Thoracic aorta (tissue), 2 donors: ENCODE data around the gene BACE1. TPM values are rescaled to one million over a fixed set of nuclear protein-coding genes. Genes with fewer than 3 reads are reported as not detected.
A peak's percentile ranks its signal among the peaks of the same experiment; 100 is the strongest.
"Not testable (repeated sequence)": the region's sequence is repeated elsewhere in the genome, so short reads cannot be mapped to it uniquely, and the experiment has no call there.

Experiments
- ATAC-seq: fragments of 150-250 bp; one replicate; pipeline ENCODE4 v1.8.0; 2017; ENCODE audit warnings: low read depth; ENCODE audit not compliant: insufficient number of reproducible peaks, low FRiP score
- DNase-seq: peaks from one replicate; pipeline ENCODE4 v3.0.0-alpha.2; 2020; ENCODE audit warnings: low spot score
- H3K27ac ChIP-seq, 2 donors: fragments of 200-600 bp; sonication (generic); 1 replicate in 1 of 2; 2 replicates in 1 of 2; pipeline ENCODE4 v1.5.1; 2016; ENCODE audit warnings: mild to moderate bottlenecking in 2 of 2, moderate library complexity in 2 of 2
- H3K27me3 ChIP-seq: fragments of 200-600 bp; sonication (generic); replicated peaks from 2 replicates; pipeline ENCODE4 v1.6.0; 2016; ENCODE audit warnings: mild to moderate bottlenecking; ENCODE audit not compliant: insufficient read depth
- H3K36me3 ChIP-seq: fragments of 200-600 bp; sonication (generic); one replicate; pipeline ENCODE4 v1.5.1; 2016
- H3K4me1 ChIP-seq, 2 donors: fragments of 200-600 bp; sonication (generic); 1 replicate in 1 of 2; 2 replicates in 1 of 2; pipeline versions ENCODE4 v1.5.1 to v1.6.0; 2016; ENCODE audit warnings: low read depth in 2 of 2, mild to moderate bottlenecking in 1 of 2; ENCODE audit not compliant: control insufficient read depth in 1 of 2
- H3K4me3 ChIP-seq: fragments of 200-600 bp; sonication (generic); 2 replicates; pipeline ENCODE4 v1.5.1; 2016; ENCODE audit warnings: mild to moderate bottlenecking
- H3K9me3 ChIP-seq: fragments of 200-600 bp; sonication (generic); 2 replicates; pipeline ENCODE4 v1.5.1; 2016
- total RNA-seq, 2 donors: library from RNA; depleted of rRNA; stranded (reverse); fragments of >200 nt; gene quantifications; one replicate each; pipeline versions ENCODE4 v1.1.0 to v1.2.3, GENCODE V29; 2016
- TF ChIP-seq, protein P1 (sequence below): fragments of 200-600 bp; sonication (generic); IDR thresholded peaks from one replicate; pipeline ENCODE4 v1.5.1; 2019; ENCODE audit warnings: antibody characterized with exemption

BACE1 gene
- total RNA-seq, 2 donors from 2014 or later: 37.2 to 67.3 TPM

DNA sequence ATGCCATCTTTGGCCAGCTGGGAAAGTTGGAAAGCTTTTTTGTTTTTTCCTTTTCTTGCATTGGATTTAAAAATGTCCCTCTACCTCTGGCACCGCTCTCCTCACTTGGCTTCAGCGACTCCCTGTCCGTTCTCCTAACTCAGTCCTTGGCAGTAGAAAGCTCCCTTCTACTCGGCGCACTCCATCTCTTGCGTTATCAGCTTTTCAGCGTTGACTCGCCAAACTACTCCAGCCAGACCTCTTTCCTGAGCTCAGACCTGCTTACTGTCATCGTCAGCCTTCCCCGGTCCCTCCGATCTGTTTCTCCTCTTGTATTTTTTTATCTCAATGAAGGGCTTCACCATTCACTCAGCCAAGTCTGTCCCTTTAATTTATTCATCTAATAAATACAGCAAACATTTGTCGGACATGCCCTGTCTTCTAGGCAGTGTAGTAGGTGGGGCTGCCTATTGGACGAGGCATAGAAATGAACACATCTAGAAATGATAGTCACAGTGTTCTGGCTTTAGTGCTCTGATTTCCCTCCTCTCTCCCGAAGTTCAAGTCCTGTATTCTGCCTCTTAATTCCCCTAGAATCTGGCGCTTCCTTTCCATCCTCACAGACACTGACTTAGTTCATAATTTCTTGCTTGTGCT, 12.4 kb upstream of the BACE1 start:
- Histone ChIP-seq H3K9me3 (no peaks in the 10 kb centered on the region), H3K27ac (peak overlapping the region; percentile 84 to 86), H3K27me3 (no peaks in the 10 kb centered on the region), H3K4me3 (peak overlapping the region; percentile 91), H3K36me3 (no peaks in the 10 kb centered on the region), H3K4me1 (peaks cover 9 to 25% of the 10 kb centered on the region in 2 donors)
- TF ChIP-seq, protein P1, sequence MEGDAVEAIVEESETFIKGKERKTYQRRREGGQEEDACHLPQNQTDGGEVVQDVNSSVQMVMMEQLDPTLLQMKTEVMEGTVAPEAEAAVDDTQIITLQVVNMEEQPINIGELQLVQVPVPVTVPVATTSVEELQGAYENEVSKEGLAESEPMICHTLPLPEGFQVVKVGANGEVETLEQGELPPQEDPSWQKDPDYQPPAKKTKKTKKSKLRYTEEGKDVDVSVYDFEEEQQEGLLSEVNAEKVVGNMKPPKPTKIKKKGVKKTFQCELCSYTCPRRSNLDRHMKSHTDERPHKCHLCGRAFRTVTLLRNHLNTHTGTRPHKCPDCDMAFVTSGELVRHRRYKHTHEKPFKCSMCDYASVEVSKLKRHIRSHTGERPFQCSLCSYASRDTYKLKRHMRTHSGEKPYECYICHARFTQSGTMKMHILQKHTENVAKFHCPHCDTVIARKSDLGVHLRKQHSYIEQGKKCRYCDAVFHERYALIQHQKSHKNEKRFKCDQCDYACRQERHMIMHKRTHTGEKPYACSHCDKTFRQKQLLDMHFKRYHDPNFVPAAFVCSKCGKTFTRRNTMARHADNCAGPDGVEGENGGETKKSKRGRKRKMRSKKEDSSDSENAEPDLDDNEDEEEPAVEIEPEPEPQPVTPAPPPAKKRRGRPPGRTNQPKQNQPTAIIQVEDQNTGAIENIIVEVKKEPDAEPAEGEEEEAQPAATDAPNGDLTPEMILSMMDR: no peak
- ATAC-seq (peak; percentile 38), DNase-seq (peak; percentile 16)

DNA sequence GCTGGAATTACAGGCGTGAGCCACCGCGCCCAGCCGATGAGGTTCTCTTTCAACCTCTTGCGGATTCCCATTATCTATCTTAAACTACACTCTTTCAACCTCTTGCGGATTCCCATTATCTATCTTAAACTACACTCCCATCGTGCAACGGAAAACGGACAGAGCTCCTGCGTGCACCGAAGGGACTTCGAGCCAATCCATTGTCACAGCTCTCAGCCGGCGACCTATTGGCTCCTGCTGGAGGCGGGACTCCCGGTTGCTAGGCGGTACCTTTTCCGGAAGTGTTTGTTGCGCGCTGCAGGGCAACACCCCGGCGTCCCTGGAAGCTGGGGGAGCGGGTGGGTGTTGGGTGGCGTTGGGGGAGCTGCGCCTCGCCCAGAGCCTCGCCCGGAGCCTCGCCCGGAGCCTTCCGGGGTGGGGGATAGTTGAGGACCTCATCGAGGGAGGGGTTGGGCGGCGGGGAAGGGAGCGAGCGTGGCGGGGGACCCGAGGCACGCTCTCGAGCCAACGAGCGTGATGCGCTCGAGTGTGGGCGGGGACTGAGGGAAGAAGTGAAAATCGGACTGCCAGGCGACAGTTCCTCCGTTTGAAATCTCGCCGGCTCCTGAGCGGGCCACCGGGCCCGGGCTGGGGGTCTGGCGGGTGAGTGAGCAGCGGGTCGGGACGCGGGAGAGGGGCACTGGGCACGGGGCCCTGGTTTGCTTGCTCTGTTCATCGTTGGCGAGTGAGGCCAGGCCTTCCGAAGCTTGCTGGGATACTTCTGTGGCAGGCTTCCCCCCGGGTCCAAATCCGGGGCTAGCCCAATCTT, 11.7 kb upstream of the BACE1 start, which contains the start of gene CEP164:
Gene CEP164, plus strand, starts transcription at position 288 of the 808 bp plus-strand sequence. CDS start 10,733 bp downstream, outside the sequence.
- TF ChIP-seq, protein P1: no peak

DNA sequence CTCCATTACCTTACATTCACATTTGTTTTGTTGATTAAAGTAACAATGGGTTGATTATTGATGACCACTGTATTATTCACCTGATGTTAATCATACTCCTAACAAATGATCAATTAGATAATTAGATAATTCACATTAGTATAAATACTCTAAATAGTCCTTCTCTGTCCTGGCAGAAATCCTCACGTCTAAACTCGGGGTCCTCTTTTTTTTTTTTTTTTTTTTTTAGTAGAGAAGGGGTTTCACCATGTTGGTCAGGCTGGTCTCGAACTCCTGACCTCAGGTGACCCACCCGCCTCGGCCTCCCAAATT, 11.2 kb upstream of the BACE1 start:
- DNase-seq, H3K9me3 ChIP-seq, H3K27me3 ChIP-seq, ATAC-seq, H3K36me3 ChIP-seq: not testable (repeated sequence)
- Histone ChIP-seq H3K27ac (peak overlapping the region in 1 of 2 donors; percentile 84), H3K4me3 (peak overlapping the region; percentile 91), H3K4me1 (peaks cover 9 to 25% of the 10 kb centered on the region in 2 donors)

More for the DNA sequence above, 11.7 kb upstream of the BACE1 start, which contains the start of gene CEP164:
- peak; percentile 87 for DNase-seq
- H3K4me3 ChIP-seq: peak within 1 kb of the TSS; percentile 91
- peak; percentile 92 for ATAC-seq
- no peaks in the 10 kb centered on the region for H3K27me3 ChIP-seq
- H3K4me1 ChIP-seq: peaks cover 9 to 25% of the 10 kb centered on the region in 2 donors
- peak within 1 kb of the TSS; percentile 84 to 86 for H3K27ac ChIP-seq
- H3K36me3 ChIP-seq: no peaks in the 10 kb centered on the region
- no peaks in the 10 kb centered on the region for H3K9me3 ChIP-seq

DNA sequence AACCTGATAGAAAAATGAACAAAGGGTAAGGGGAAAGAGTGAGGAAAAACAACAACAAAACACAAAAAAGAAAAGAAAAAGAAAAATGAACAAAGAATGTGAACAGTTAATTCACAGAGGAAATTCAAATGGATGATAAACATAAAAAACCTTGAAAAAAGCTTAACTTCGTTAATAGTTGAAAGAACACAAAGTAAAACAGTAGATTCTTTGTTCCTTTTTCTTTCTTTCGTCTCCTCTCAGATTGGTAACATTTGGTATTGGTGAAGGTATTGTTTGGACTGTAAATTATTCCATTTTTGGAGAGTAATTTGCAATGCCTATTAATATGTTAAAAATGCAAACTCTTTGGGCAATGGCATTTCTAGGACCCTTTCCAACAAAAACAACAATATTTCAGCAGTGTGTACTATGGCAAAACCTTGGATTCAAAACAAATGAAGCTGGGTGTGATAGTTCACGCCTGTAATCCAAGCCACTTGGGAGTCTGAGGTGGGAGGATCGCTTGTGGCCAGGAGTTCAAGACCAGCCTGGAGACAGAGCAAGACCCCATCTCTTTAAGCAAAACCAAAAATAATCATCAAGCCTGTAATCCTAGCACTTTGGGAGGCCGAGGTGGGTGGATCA, 3.3 kb upstream of the BACE1 start:
- H3K36me3 ChIP-seq: no peaks in the 10 kb centered on the region
- TF ChIP-seq, protein P1: no peak
- H3K27ac ChIP-seq: peak overlapping the region in 1 of 2 donors; percentile 60
- ATAC-seq (no peak), DNase-seq (no peak)
- H3K27me3 ChIP-seq: no peaks in the 10 kb centered on the region
- no peaks in the 10 kb centered on the region for H3K9me3 ChIP-seq
- peak overlapping the region; percentile 7 for H3K4me3 ChIP-seq
- H3K4me1 ChIP-seq: peaks cover 20 to 30% of the 10 kb centered on the region in 2 donors

DNA sequence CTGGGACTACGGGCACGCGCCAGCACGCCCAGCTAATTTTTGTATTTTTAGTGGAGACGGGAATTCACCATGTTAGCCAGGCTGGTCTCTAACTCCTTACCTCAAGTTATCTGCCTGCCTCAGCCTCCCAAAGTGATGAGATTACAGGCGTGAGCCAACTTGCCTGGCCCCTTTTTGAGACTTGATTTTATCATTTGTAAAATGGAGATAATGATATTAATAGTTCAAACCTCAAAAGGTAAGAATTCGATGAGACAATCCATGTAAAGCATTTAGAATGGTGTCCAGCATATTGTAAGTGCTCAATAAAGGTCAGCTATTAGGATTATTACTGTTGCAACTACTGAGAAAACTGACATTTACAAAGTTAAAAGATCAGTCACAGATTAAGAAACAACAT, 2.7 kb upstream of the BACE1 start:
- ATAC-seq: no peak
- TF ChIP-seq, protein P1: no peak
- H3K4me1 ChIP-seq: peaks cover 24 to 36% of the 10 kb centered on the region in 2 donors
- H3K9me3 ChIP-seq: no peaks in the 10 kb centered on the region
- no peaks in the 10 kb centered on the region for H3K36me3 ChIP-seq
- H3K27me3 ChIP-seq: no peaks in the 10 kb centered on the region
- no peak overlapping the region for H3K4me3 ChIP-seq
- no peak for DNase-seq
- H3K27ac ChIP-seq: peak overlapping the region in 1 of 2 donors; percentile 8
